ENCODE measurements around the gene MTMR1.

GRCh38 chrX:150694738-150695410 lies 1.7 kb downstream of the MTMR1 start:
- TF ChIP-seq GATA2 (IDR thresholded peaks at IDR 0.05; ENCODE audit: low read depth, low read length) (no peak), GATA3 (IDR thresholded peaks at IDR 0.05; ENCODE audit: low read depth, low read length) (no peak)

All from SH-SY5Y (cell line).